Heart left ventricle (tissue), 16 donors: ENCODE data around the gene MRI1. TPM values are rescaled to one million over a fixed set of nuclear protein-coding genes. Genes with fewer than 3 reads are reported as not detected.
"Not testable (repeated sequence)": the region's sequence is repeated elsewhere in the genome, so short reads cannot be mapped to it uniquely, and the experiment has no call there.

Experiments
- ATAC-seq, 4 donors: fragments of 200-7000 bp; cut with Tn5 transposase; one replicate each; pipeline ENCODE4 v1.9.1; 2020 to 2022; ENCODE audit warnings: moderate library complexity in 4 of 4, mild to moderate bottlenecking in 3 of 4, moderate number of reproducible peaks in 1 of 4
- DNase-seq, 5 donors: peaks; one replicate each; pipeline ENCODE4 v3.0.0-alpha.2; 2020
- H3K27ac ChIP-seq, 12 donors: fragments of 200-600 bp; sonication (generic) in 4 of 12; one replicate each; pipeline versions ENCODE4 v1.5.0 to v1.8.0; 2016 to 2022; ENCODE audit warnings: mild to moderate bottlenecking in 2 of 12
- H3K27me3 ChIP-seq, 9 donors: fragments of 200-600 bp; sonication (generic) in 2 of 9; one replicate each; pipeline versions ENCODE4 v1.5.1 to v1.8.0; 2016 to 2022; ENCODE audit warnings: mild to moderate bottlenecking in 3 of 9
- H3K36me3 ChIP-seq, 9 donors: fragments of 200-600 bp; sonication (generic) in 2 of 9; one replicate each; pipeline versions ENCODE4 v1.5.0 to v1.8.0; 2018 to 2022; ENCODE audit warnings: mild to moderate bottlenecking in 2 of 9
- H3K4me1 ChIP-seq, 12 donors: fragments of 200-600 bp; sonication (generic) in 4 of 12; one replicate each; pipeline versions ENCODE4 v1.5.0 to v1.8.0; 2016 to 2022; ENCODE audit warnings: mild to moderate bottlenecking in 3 of 12
- H3K4me3 ChIP-seq, 12 donors: fragments of 200-600 bp; sonication (generic) in 4 of 12; one replicate each; pipeline versions ENCODE4 v1.5.0 to v1.8.0; 2017 to 2022; ENCODE audit warnings: mild to moderate bottlenecking in 9 of 12, moderate library complexity in 4 of 12
- H3K9me3 ChIP-seq, 12 donors: fragments of 200-600 bp; sonication (generic) in 4 of 12; one replicate each; pipeline versions ENCODE4 v1.5.0 to v1.8.0; 2016 to 2022; ENCODE audit warnings: mild to moderate bottlenecking in 1 of 12
- POLR2A ChIP-seq, 2 donors: fragments of 450-650 bp; IDR thresholded peaks; one replicate each; pipeline ENCODE4 v1.6.1; 2017; ENCODE audit warnings: antibody characterized with exemption in 2 of 2, mild to moderate bottlenecking in 2 of 2, moderate library complexity in 2 of 2
- WGBS, 4 donors: extraction: QIAGEN DNeasy Blood & Tissue Kit in 2 of 4; methylation state at CpG; one replicate each; pipeline versions ENCODE4 v1.1.5 to v1.1.7; 2013 to 2018; 5-methylcytosine and 5-hydroxymethylcytosine counted together
- intact Hi-C, 10 donors: fragments of 100-400 bp; cut with DNase I; formaldehyde crosslinking; loops; one replicate each; pipeline versions ENCODE4 v1.11.1 to v1.14.2; 2022
- polyA plus RNA-seq, 2 donors: library from polyadenylated mRNA; stranded (reverse); fragments of 200-250 nt; gene quantifications; one replicate each; pipeline ENCODE4 v1.2.3, GENCODE V29; 2013
- total RNA-seq, 9 donors: library from RNA; depleted of rRNA in 2 of 9; stranded (reverse); fragments of >200 nt in 2 of 9; fragmentation: NEBNext Ultra II Directional in 3 of 9; extraction: Animal tissue kit (Norgen Biotek cat#: 25700) in 3 of 9; gene quantifications; one replicate each; pipeline versions ENCODE4 v1.1.0 to v1.2.4, GENCODE V29; 2016 to 2023
- TF ChIP-seq, protein P1 (sequence below), 12 donors: fragments of 200-600 bp; sonication (generic) in 4 of 12; IDR thresholded peaks; one replicate each; pipeline versions ENCODE4 v1.5.0 to v1.8.0; 2018 to 2022; ENCODE audit warnings: antibody characterized with exemption in 12 of 12, mild to moderate bottlenecking in 5 of 12
- donor health status: ischemic (EF 13 %, LVEDD 7.1; RV severe dilation, severe dysfunction).
- donor health status: healthy with polysubstance abuse.
- donor health status: DM: no; HTN: yes; CAD: no.
- donor health status: DM: no; HTN: no; CAD: no.
- donor health status: ischemic (EF 25% LVEDD 6.9; RV normal size, moderate dysfunction).
- donor health status: ischemic (EF 25% LVEDD 5.7; RV mildly dilated, moderate dysfunction).
- donor health status: healthy.
- donor health status: DM: yes; HTN: yes; CAD: no.
- donor health status: ischemic (EF 35%, LVEDD 5.7; RV mildly dilated, moderate dysfunction).
- donor health status: nonischemic (EF 11% LVEDD 7.7; RV severe dilation, severe dysfunction).
- donor health status: DM: yes; HTN: yes; CAD: no.
- donor health status: PGD.
- donor health status: ischemic (EF 29% LVEDD 5.4; RV normal size, mild dysfunction).
- donor health status: nonischemic (EF 23%, LVEDD 6.1; RV moderate dilation, normal function).

MRI1 gene
- total and polyA plus RNA-seq, 11 donors: 9.0 to 36.9 (median 15.6) TPM

DNA sequence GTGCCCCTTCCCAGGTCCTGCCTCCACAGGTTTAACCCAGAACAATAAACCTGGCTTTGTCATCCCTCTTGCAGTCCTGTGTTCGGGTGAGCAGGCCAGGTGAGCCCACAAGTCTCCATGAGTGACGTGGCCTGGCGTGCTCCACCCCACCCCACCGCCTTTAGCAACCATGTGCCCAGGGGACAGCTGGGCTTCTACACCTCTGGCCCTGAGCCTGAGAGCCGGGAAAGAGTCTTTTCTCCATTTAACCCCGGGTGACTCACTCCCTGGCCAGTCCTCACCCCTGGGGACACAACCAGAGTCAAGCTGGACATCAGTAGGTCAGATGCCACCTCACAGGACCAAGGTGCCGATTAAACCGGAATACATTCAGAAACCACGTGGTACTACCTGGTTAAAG lies 14.1 kb downstream of the MRI1 start:
- no peak overlapping the region for H3K27ac ChIP-seq
- WGBS, 4 donors: 79 to 84% (median 82%) methylated on average over 9 of the region's 9 CpGs
- no peak for ATAC-seq
- no peaks in the 10 kb centered on the region for H3K9me3 ChIP-seq
- no peaks in the 10 kb centered on the region for H3K27me3 ChIP-seq
- no peak for TF ChIP-seq POLR2A (IDR thresholded peaks at IDR 0.05)
- TF ChIP-seq, protein P1, sequence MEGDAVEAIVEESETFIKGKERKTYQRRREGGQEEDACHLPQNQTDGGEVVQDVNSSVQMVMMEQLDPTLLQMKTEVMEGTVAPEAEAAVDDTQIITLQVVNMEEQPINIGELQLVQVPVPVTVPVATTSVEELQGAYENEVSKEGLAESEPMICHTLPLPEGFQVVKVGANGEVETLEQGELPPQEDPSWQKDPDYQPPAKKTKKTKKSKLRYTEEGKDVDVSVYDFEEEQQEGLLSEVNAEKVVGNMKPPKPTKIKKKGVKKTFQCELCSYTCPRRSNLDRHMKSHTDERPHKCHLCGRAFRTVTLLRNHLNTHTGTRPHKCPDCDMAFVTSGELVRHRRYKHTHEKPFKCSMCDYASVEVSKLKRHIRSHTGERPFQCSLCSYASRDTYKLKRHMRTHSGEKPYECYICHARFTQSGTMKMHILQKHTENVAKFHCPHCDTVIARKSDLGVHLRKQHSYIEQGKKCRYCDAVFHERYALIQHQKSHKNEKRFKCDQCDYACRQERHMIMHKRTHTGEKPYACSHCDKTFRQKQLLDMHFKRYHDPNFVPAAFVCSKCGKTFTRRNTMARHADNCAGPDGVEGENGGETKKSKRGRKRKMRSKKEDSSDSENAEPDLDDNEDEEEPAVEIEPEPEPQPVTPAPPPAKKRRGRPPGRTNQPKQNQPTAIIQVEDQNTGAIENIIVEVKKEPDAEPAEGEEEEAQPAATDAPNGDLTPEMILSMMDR (IDR thresholded peaks at IDR 0.05): no peak
- peaks cover 6 to 40% (median 27%) of the 10 kb centered on the region in 12 donors for H3K4me1 ChIP-seq
- H3K36me3 ChIP-seq: peaks cover 0 to 38% (median 27%) of the 10 kb centered on the region in 9 donors
- no peak overlapping the region for H3K4me3 ChIP-seq
- intact Hi-C loops: loop anchor here in 1 of 10 donors (10.0 kb wide), 1 partner anchor 306 kb away; the partner anchor contains the start of gene C19orf67
- no peak for DNase-seq

DNA sequence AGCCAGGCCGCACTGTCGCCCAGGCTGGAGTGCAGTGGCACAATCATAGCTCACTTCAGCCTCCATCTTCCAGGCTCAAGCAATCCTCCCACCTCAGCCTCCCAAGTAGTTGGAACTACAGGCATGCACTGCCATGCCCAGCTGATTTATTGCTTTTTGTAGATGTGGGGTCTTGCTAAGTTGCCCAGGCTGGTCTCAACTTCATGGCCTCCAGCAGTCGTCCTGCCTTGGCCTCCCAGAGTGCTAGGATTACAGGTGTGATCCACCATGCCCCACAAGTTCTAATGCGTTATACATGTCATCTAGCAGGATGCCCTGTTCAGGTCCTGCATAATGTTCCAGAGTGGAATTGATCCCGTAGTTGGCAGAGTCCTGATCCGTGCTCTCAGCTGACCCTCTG lies 14.5 kb downstream of the MRI1 start:
- Histone ChIP-seq H3K27me3 (no peaks in the 10 kb centered on the region), H3K36me3 (peaks cover 0 to 38% (median 27%) of the 10 kb centered on the region in 9 donors), H3K4me1 (peaks cover 6 to 39% (median 26%) of the 10 kb centered on the region in 12 donors), H3K27ac (no peak overlapping the region), H3K4me3 (no peak overlapping the region), H3K9me3 (no peaks in the 10 kb centered on the region)
- intact Hi-C loops: loop anchor here in 1 of 10 donors (10.0 kb wide), 1 partner anchor 306 kb away; the partner anchor contains the start of gene C19orf67
- DNase-seq (no peak), ATAC-seq (no peak)
- TF ChIP-seq POLR2A (IDR thresholded peaks at IDR 0.05): no peak
- TF ChIP-seq, protein P1 (IDR thresholded peaks at IDR 0.05): no peak
- 77 to 95% (median 84%) methylated on average over 6 of the region's 6 CpGs for WGBS, 4 donors

DNA sequence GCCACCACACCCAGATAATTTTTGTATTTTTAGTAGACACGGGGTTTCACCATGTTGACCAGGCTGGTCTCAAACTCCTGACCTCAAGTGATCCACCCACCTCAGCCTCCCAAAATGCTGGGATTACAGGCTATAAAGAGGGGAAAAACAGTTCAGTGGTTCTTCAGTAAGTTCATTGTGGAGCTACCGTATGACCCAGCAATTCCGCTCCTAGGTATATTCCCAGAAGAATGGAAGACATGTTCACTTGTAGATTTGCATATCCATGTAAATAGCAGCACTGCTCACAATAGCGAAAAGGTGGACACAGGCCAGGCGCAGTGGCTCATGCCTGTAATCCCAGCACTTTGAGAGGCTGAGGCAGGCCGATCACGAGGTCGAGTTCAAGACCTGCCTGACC lies 15.5 kb downstream of the MRI1 start:
- not testable (repeated sequence) for H3K27me3 ChIP-seq, DNase-seq, H3K4me3 ChIP-seq, ATAC-seq, H3K27ac ChIP-seq, H3K9me3 ChIP-seq
- intact Hi-C loops: loop anchor here in 2 of 10 donors (10.0 kb wide), 2 partner anchors 295 to 305 kb away; partner anchors contain the start of genes C19orf67 (in 1 of the 2) and MISP3 (in 1 of the 2)
- 97 to 98% (median 97%) methylated on average over 8 of the region's 8 CpGs for WGBS, 4 donors
- peaks cover 0 to 38% (median 27%) of the 10 kb centered on the region in 9 donors for H3K36me3 ChIP-seq
- H3K4me1 ChIP-seq: peaks cover 6 to 40% (median 27%) of the 10 kb centered on the region in 12 donors

DNA sequence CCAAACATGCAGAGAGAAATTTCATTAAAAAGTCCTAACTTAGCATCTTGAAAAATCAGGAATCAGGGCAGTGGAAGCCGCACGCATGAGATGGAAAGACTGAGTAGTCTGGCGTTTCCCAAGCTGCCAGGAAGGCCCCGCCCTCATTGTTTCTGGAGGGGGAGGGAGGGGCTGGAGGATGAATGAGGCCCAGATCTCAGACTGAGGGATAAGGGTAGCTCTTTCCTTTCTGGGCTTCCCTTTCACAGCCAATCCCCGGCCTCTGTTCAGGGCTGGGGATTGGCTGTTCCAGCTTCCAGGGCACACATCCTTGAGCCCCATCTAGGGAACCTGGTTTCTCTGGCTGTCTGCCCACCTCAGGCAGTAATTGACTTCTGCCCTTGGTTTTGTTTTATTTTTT lies 17.2 kb downstream of the MRI1 start:
- peak overlapping the region in 10 of 12 donors; percentile 20 to 73 (median 57) for H3K27ac ChIP-seq
- 6 to 10% (median 8%) methylated on average over 5 of the region's 5 CpGs for WGBS, 4 donors
- H3K36me3 ChIP-seq: peaks cover 0 to 33% (median 25%) of the 10 kb centered on the region in 9 donors
- no peak overlapping the region for H3K4me3 ChIP-seq
- peak; percentile 75 to 83 (median 78) for DNase-seq
- no peaks in the 10 kb centered on the region for H3K27me3 ChIP-seq
- peak; percentile 62 to 91 (median 82) for ATAC-seq
- peaks cover 0 to 37% (median 21%) of the 10 kb centered on the region in 12 donors for H3K4me1 ChIP-seq
- intact Hi-C loops: loop anchor here in 1 of 10 donors (10.0 kb wide), 1 partner anchor 293 kb away; the partner anchor contains the start of gene MISP3
- H3K9me3 ChIP-seq: no peaks in the 10 kb centered on the region
- TF ChIP-seq, protein P1 (IDR thresholded peaks at IDR 0.05): no peak
- TF ChIP-seq POLR2A (IDR thresholded peaks at IDR 0.05): no peak
